HL-60 (cell line): ENCODE results near the gene MYBPC3.

Source experiments
- DNase-seq, 2 experiments: peaks; one replicate each; pipeline ENCODE4 v3.0.0-alpha.2; 2010 to 2020; ENCODE audit warnings: low read depth in 1 of 2, low spot score in 1 of 2
- H3K27ac ChIP-seq: fragments of 250-450 bp; sonication (Bioruptor Pico); replicated peaks from 2 replicates; pipeline ENCODE4 v1.5.1; 2020; ENCODE audit warnings: mild to moderate bottlenecking, moderate library complexity
- H3K27me3 ChIP-seq: fragments of 250-450 bp; sonication (Bioruptor Pico); 2 replicates; pipeline ENCODE4 v1.5.1; 2021; ENCODE audit warnings: mild to moderate bottlenecking, moderate library complexity; ENCODE audit not compliant: insufficient read depth, poor library complexity, severe bottlenecking
- H3K4me3 ChIP-seq: replicated peaks from 2 replicates; pipeline ENCODE4 v1.5.1; 2011; ENCODE audit warnings: mild to moderate bottlenecking, control low read depth, low read length; ENCODE audit not compliant: insufficient read depth
- GABPA ChIP-seq: IDR thresholded peaks from 2 replicates; pipeline ENCODE4 v1.6.1; 2012; ENCODE audit warnings: low read depth
- POLR2AphosphoS5 ChIP-seq: IDR thresholded peaks from 2 replicates; pipeline ENCODE4 v1.6.1; 2012; ENCODE audit warnings: low read depth
- SPI1 ChIP-seq: IDR thresholded peaks from 2 replicates; pipeline ENCODE4 v1.6.1; 2012; ENCODE audit warnings: low read depth, mild to moderate bottlenecking, borderline replicate concordance
- TF ChIP-seq, protein P1 (sequence below): IDR thresholded peaks from one replicate; pipeline ENCODE4 v1.5.1; 2011; ENCODE audit warnings: low read length, control low read depth, inconsistent platforms; ENCODE audit not compliant: insufficient read depth
- TF ChIP-seq, protein P2 (sequence below): IDR thresholded peaks from 2 replicates; pipeline ENCODE4 v1.6.1; 2012; ENCODE audit warnings: low read depth; ENCODE audit not compliant: insufficient replicate concordance

Gene MYBPC3

DNA sequence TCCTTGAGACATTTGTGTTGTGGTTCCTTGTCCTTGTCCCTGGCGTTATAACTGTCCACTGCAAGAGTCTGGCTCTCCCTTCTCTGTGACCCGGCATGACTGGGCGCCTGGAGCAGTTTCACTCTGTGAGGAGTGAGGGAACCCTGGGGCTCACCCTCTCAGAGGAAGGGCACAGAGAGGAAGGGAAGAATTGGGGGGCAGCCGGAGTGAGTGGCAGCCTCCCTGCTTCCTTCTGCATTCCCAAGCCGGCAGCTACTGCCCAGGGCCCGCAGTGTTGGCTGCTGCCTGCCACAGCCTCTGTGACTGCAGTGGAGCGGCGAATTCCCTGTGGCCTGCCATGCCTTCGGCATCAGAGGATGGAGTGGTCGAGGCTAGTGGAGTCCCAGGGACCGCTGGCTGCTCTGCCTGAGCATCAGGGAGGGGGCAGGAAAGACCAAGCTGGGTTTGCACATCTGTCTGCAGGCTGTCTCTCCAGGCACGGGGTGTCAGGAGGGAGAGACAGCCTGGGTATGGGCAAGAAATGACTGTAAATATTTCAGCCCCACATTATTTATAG is 23.0 kb downstream of the MYBPC3 start:
- TF ChIP-seq POLR2AphosphoS5, result no peak
- no peak for TF ChIP-seq GABPA
- TF ChIP-seq, protein P1, sequence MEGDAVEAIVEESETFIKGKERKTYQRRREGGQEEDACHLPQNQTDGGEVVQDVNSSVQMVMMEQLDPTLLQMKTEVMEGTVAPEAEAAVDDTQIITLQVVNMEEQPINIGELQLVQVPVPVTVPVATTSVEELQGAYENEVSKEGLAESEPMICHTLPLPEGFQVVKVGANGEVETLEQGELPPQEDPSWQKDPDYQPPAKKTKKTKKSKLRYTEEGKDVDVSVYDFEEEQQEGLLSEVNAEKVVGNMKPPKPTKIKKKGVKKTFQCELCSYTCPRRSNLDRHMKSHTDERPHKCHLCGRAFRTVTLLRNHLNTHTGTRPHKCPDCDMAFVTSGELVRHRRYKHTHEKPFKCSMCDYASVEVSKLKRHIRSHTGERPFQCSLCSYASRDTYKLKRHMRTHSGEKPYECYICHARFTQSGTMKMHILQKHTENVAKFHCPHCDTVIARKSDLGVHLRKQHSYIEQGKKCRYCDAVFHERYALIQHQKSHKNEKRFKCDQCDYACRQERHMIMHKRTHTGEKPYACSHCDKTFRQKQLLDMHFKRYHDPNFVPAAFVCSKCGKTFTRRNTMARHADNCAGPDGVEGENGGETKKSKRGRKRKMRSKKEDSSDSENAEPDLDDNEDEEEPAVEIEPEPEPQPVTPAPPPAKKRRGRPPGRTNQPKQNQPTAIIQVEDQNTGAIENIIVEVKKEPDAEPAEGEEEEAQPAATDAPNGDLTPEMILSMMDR, result no peak
- TF ChIP-seq, protein P2, sequence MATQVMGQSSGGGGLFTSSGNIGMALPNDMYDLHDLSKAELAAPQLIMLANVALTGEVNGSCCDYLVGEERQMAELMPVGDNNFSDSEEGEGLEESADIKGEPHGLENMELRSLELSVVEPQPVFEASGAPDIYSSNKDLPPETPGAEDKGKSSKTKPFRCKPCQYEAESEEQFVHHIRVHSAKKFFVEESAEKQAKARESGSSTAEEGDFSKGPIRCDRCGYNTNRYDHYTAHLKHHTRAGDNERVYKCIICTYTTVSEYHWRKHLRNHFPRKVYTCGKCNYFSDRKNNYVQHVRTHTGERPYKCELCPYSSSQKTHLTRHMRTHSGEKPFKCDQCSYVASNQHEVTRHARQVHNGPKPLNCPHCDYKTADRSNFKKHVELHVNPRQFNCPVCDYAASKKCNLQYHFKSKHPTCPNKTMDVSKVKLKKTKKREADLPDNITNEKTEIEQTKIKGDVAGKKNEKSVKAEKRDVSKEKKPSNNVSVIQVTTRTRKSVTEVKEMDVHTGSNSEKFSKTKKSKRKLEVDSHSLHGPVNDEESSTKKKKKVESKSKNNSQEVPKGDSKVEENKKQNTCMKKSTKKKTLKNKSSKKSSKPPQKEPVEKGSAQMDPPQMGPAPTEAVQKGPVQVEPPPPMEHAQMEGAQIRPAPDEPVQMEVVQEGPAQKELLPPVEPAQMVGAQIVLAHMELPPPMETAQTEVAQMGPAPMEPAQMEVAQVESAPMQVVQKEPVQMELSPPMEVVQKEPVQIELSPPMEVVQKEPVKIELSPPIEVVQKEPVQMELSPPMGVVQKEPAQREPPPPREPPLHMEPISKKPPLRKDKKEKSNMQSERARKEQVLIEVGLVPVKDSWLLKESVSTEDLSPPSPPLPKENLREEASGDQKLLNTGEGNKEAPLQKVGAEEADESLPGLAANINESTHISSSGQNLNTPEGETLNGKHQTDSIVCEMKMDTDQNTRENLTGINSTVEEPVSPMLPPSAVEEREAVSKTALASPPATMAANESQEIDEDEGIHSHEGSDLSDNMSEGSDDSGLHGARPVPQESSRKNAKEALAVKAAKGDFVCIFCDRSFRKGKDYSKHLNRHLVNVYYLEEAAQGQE, result no peak
- no peak for TF ChIP-seq SPI1
- H3K27ac ChIP-seq, result no peak overlapping the region
- DNase-seq, result no peak

DNA sequence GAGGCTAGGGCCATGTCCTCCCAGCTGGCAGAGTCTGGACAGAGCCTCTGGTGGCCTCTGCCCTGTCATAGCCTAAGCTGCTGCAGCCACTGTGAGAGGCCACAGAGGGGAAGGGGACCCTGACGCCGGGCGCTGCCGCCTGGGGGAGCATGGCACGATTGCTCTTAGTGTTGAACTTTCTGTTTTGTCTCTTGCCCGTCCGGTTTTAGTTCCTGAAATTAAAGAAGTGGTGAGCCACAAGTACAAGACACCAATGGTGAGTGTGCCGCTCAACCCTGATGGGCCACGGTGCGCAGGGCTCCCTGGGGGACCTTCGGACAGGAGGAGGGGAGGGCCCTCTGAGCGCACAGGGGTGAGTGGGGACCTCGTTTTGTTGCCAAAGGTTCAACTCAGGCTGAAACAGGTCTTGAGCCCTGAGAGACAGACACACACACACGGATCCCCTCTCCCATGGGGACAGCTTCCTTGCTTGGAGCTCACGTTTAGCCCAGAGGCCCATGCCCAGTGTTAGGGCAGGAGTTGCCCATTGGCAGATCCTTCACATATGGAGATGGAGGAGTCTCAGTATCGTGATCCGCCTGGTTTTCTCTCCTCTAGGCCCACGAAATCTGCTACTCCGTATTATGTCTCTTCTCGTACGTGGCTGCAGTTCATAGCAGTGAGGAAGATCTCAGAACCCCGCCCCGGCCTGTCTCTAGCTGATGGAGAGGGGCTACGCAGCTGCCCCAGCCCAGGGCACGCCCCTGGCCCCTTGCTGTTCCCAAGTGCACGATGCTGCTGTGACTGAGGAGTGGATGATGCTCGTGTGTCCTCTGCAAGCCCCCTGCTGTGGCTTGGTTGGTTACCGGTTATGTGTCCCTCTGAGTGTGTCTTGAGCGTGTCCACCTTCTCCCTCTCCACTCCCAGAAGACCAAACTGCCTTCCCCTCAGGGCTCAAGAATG is 23.8 kb downstream of the MYBPC3 start:
- no peak for DNase-seq
- Histone ChIP-seq H3K27ac (no peak overlapping the region), H3K4me3 (no peak overlapping the region), H3K27me3 (no peaks in the 10 kb centered on the region)
- TF ChIP-seq, protein P1, result no peak
- TF ChIP-seq POLR2AphosphoS5 (no peak), GABPA (no peak), SPI1 (no peak)
- TF ChIP-seq, protein P2, result no peak

More for the DNA sequence above, 23.0 kb downstream of the MYBPC3 start:
- Histone ChIP-seq H3K4me3 (no peak overlapping the region), H3K27me3 (no peaks in the 10 kb centered on the region)

DNA sequence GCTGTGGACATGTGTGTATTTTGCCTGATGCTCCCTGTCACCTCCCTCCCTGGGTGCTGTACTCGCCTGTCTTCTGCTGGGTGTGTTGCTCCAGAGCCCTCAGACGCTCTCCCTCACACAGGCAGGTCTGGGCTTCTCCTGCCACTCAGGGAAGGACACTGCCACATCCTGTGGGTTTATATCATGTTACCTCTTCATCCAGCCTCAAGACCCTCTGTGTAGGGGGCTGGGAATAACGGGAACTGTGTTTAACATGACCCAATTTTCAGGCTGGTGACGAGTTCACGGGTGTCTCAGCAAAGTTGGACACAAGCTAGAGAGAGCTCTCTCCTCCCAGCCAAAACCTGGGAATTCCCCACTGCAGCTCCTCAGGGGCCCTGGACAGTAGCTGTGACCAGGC is 24.6 kb downstream of the MYBPC3 start:
- Histone ChIP-seq H3K27ac (no peak overlapping the region), H3K4me3 (no peak overlapping the region), H3K27me3 (no peaks in the 10 kb centered on the region)
- TF ChIP-seq SPI1, result no peak
- TF ChIP-seq, protein P1, result no peak
- no peak for DNase-seq
